Adrenal gland (tissue), 5 donors: ENCODE measurements around the gene PROM1.

Source experiments
- CTCF ChIP-seq, 6 experiments: fragments of 450-650 bp in 4 of 6; fragments of 200-600 bp in 2 of 6; sonication (generic) in 1 of 6; IDR thresholded peaks; 1 replicate in 5 of 6; 2 replicates in 1 of 6; pipeline versions ENCODE4 v1.5.1 to v1.8.0; 2016 to 2021; ENCODE audit warnings: antibody characterized with exemption in 6 of 6, mild to moderate bottlenecking in 2 of 6, moderate library complexity in 1 of 6
- POLR2A ChIP-seq, 2 donors: fragments of 450-650 bp; IDR thresholded peaks; one replicate each; pipeline ENCODE4 v1.6.1; 2017; ENCODE audit warnings: antibody characterized with exemption in 2 of 2, mild to moderate bottlenecking in 2 of 2, moderate library complexity in 1 of 2
- donor health status: DM: no; HTN: no; CAD: no.

- TF ChIP-seq CTCF (IDR thresholded peaks at IDR 0.05): no peak
- no peak for TF ChIP-seq POLR2A (IDR thresholded peaks at IDR 0.05)
Measured at GRCh38 chr4:16048619-16049419, 35.0 kb downstream of the PROM1 start.
